NCI-H774 (cell line): Measurements from ENCODE around the gene DAPK1.
"Not testable (repeated sequence)": the region's sequence is repeated elsewhere in the genome, so short reads cannot be mapped to it uniquely, and the experiment has no call there.

Experiments
- DNase-seq: peaks from one replicate; lab custom pipeline; 2025; lab: John Stamatoyannopoulos, UW

The DAPK1 gene

DNA sequence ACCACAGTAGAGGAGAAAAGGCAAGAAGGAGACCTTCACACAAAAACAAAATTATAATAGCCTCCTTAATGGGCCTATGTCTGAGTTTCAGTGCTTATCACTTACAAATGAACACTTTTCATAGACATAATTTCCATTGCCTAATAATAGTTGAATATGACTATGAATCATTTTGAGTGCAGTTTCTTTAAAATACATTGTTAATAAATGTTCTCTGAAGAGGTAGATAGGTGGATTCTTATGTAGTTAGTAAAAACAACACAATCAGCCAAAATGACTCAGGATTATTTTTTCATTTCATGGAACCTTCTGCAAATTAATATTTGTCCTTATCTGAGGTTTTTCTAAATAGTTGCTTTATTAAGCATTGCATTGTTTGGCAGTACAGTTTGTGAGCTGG lies 45.6 kb downstream of the DAPK1 start:
- DNase-seq = no peak

DNA sequence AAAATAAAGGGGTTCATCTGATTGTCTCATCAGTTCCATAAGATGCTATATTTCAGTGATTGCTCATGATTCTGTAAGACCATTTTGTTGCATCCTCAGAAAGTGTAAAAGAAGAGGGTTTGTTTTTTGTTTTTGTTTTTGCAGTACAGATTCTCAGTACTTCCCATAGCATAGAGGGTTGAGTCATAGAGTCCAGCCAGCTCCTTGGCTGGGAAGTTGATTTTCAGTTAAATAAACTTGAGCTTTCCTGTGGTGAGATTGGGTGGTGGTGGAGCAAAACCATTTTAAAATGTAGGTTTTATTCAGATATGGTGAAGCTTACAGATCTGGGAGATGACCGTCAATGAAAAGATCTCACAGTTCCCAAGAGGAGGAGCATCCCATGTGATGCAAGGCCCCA lies 48.2 kb downstream of the DAPK1 start:
- no peak for DNase-seq

- no peak for DNase-seq
Observed at GRCh38 chr9:87546704-87547103, 49.0 kb downstream of the DAPK1 start.

DNA sequence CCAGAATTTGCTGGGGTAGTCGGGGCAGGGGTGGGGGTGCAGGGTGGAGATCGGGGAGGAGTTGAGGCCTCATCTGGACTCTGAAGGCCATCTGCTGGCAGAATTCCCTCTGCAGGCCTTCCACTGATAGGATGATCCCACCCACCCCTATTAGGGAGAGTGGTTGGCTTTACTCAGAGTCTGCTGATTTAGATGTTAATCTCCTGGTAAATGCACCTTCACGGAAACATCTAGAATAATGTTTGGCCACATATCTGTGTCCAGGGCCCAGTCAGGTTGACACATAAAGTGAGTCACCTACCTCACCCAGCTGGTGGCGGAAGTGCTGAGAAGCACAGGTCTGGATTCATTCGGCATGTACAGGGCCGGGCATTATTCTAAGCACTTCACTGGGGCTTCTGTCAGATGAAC lies 50.0 kb downstream of the DAPK1 start:
- no peak for DNase-seq

DNA sequence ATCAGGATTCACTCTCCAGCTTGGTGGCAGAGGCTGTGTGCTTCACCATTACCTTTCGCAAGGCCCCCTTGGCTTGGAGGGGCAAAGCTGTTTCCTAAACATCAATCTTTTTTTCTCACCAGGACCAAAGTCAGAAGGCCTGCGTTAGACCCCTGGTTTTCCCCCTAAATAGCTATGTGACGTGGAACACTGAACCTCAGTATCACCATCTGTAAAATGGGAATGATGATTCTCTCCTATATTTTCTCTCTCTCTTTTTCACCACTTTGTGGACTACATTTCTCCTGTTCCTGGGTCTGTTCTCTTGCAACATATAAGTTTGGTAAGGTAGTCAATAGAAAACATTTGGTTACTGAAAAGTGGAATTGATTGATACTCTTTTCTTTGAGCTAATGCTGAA lies 50.5 kb downstream of the DAPK1 start:
- DNase-seq = no peak

DNA sequence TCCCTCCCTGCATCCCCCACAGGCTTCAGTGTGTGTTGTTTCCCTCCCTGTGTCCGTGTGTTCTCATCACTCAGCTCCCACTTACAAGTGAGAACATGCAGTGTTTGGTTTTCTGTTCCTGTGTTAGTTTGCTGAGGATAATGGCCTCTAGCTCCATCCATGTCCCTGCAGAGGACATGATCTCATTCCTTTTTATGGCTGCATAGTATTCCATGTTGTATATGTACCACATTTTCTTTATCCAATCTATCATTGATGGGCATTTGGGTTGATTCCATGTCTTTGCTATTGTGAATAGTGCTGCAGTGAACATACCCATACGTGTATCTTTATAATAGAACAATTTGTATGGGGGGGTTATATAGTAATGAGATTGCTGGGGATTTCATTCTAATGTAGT lies 51.4 kb downstream of the DAPK1 start:
- not testable (repeated sequence) for DNase-seq

DNA sequence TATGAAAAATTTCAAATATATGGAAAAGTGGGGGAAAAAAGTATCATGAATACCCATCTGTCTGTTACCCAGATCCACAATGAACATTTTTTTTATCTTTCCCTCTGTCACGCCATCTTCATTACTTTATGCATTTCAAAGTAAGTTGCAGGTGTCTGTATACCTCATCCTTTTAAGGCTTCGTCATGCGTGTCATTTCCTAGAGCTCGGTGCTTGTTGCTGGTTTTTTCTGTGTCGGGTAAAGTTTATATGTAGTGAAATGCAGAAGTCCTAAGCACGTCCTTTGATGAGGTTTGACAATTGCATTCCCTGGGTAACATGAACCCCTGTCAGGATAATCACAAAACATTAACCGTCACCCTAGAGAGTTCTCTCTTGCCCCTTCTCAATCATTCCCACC lies 52.1 kb downstream of the DAPK1 start:
- DNase-seq = no peak

DNA sequence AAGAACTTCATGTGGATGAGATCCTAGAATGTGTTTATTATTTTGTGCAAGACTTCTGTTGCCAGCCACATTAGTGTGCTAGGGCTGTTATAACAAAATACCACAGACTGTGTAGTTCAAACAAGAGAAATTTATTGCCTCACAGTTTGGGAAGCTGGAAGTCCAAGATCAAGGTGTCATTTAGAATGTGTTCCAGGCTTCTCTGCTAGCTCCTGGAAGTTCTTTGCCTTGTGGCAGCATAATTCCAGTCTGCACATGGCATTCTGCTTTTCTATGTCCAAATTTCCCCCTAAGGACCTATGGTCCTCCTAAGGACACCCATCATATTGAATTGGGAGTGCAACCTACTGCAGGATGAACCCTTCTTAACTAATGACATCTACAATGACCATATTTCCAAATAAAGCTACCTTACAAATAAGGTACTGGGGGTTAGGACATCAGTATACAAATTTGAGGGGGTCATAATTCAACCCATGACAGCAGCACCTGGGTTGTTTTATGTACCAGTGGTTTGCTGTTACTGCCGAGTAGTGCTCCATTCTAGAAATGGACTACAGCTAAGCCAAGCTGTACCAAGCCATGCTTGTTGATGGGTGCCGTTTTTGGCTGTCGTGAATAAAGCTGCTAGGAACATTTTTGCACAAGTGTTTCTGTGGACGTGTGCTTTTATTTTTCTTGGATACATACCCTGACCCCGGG lies 52.7 kb downstream of the DAPK1 start:
- no peak for DNase-seq

DNA sequence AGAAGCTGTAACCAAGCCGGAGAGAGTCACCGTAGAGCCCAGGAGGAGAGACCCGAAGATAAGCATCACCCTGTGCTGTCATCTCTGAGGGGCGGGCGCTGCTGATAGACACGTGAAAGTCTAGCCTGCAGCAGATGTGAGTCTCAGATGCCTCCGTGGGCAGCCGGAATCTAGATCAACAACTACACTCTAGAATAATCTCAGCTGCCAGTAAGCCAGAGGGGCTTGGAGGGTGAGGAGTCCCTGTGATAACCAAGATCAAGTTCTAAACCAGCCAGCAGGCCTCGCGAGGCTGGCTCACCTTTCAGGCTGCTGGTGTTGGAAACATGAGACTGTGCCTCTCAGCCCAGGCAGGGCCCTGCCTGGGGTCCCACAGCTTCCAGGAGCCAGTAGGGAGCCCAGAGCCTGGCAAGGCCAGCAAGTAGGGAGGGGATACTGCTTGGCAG lies 54.1 kb downstream of the DAPK1 start:
- DNase-seq = no peak

GRCh38 chr9:87554171-87554910 lies 56.7 kb downstream of the DAPK1 start:
- DNase-seq = no peak

DNA sequence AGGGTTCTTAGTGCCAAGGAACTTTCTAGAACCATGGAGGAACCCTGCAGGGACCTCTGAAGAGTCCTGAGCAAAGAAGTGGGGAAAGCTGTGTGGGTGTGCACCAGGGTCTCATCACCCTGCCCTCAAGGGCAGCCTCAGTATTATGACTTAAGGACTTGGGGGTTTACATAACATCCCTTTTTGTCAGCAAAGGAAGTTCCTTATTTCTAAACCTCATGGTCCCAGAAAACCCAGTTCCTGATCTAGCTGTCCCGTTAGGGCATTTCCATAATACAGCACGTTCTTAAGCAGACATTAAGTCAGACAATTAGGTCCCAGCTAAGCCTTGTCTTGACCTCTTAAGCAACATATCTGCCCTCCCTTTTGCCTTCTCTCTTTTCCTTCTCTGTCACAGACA lies 57.3 kb downstream of the DAPK1 start:
- DNase-seq = no peak

DNA sequence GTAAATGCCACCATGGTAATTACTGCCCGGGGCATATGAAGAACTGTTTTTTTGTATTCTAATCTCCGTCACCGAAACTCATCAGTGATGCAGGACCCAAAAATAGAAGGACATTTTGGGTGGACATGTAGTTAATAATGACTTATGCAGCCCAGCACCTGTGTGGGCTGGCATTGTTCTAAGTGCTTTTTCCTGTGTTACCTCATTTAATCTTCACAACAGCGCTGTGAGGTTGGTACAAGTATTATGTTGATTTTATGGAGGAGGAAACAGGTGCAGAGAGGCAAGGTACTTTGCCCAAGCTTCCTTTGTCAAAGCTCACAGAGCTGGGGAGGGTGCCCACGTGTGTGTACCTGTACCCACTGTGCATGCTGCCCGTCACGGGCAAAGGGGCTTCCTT lies 58.4 kb downstream of the DAPK1 start:
- DNase-seq = peak; percentile 90

GRCh38 chr9:87556821-87557220 lies 59.2 kb downstream of the DAPK1 start:
- no peak for DNase-seq

- no peak for DNase-seq
Observed at GRCh38 chr9:87557996-87558395, 60.3 kb downstream of the DAPK1 start.

GRCh38 chr9:87558606-87559190 lies 61.0 kb downstream of the DAPK1 start:
- no peak for DNase-seq

DNA sequence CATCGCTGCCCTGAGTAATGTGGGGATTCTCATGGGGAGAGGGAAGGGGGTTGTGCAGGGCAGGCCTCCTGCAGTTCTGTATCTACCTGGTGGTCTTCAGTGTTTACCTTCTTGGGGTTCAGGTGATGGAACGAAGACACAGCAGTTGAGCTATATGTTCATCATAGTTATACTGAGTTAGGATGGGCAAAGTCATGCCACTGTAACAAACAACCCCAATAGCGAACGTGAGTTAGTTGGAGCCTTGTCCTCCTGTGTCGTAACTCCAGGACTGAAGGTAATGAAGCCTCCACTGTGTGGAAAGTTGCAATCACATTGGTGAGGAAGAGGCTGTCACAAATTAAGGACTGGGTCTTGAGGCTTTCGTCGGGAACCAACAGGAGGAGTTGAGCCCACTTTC lies 64.4 kb downstream of the DAPK1 start:
- DNase-seq = no peak

DNA sequence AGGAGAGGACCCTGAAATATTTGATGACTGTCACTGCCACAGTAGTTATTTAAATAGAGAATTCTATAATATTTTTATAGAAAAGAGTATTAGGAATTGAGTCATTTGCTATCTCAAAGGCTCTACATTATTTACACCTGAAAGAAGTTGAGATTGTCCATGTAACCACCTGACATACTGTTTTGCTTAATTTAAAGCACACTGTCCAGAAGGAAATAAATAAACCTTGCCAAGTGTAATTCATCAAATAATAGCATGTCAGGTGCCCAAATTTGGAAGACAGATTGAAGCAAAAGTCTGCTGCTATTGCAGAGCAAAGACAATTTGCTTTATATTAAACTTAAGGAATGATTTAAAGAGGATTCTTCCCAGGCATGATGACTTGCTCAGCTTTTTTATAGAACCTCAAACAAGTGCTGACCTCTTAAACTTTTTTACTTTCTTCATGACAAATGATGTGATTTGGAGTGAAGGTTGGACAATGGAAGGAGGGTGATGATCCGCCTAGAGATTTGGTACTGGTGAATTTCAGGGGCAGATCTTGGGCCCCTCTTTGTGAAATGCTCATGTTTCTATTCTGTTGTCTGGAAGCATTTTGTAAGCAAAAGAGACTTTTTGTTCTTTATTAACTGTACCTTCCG lies 65.0 kb downstream of the DAPK1 start:
- no peak for DNase-seq

DNA sequence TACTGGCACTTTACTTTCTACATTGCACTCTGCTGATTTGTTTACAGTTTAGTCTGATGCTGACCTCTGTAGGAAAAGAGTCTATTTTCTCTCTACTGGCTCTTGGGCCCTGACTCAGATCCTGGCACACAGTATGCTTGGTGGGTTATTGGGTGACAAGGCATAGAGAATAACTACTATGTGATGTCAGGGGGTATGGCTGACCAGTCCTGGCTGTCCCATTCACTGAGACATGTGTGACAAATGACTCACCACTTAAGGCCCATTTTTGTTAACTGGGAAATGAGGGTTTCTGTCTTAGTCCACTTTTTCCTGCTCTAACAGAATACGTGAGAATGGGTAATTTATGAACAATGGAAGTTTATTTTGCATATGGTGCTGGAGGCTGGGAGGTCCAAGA lies 66.4 kb downstream of the DAPK1 start:
- no peak for DNase-seq

- no peak for DNase-seq
Observed at GRCh38 chr9:87564791-87565241, 67.1 kb downstream of the DAPK1 start.

DNA sequence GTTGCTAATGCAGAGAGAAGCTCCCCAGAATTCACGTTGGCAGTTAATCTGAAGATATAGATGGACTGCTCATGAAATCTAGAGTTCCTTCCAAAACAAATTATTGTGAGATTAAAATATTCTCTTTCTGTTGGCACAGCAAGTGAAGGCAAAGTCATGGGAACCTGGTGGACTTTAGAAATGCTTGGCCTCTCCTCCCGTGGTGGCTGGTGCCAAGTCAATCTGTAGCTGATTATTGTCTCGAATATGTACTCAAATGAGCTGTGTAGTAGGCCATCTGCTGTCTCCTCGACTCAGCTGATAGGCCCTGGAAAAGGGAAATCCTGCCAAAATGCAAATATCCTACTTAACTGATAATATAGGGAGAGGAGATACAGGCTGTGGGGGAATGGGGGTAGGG lies 69.3 kb downstream of the DAPK1 start:
- no peak for DNase-seq

DNA sequence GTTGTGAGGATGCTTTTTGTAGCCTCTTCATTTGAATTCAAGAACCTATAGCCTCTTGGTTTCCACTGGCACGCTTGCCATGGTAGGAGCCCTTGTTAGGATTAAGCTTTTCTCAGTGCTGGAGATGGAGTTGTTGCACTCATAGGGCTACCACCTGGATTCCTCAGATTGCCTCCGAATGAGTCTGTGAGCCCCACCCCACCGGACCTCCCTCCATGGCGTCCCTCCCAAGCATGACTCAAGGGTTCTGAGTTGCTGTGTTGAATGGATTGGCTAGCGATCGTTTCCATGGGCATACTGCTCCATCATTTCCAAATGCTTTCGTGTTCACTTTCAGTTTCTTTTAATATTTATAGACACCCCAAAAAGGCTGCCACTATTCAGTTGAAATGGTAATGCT lies 69.9 kb downstream of the DAPK1 start:
- no peak for DNase-seq

- no peak for DNase-seq
Observed at GRCh38 chr9:87567983-87568382, 70.3 kb downstream of the DAPK1 start.

DNA sequence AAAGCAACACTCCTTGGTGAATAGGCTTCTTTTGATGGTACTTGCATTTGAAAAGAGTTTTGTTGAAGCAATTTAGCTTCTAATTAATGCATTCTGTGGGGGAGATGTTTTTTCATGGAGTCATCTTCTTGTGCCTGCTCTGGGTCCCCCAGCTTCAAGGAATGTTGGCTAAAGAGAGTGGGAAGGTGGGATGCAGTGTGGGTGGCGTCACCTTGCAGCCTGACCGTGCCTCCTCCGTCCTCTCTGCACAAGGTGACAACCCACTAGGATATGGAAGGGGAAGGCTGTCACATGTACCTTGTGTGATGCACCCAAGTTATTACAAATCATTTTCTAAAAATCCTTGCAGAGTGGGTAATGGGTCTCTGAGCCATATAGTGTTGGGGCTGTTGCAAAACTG lies 70.7 kb downstream of the DAPK1 start:
- DNase-seq = no peak
